ENCODE data around the gene PRDM4. TPM values are rescaled to one million over a fixed set of nuclear protein-coding genes. Genes with fewer than 3 reads are reported as not detected.

PRDM4 gene
- total RNA-seq, 2 donors from 2014 or later: 32.7 to 36.0 TPM

- Histone ChIP-seq H3K4me3 (no peak overlapping the region), H3K27me3 (replicated peaks; ENCODE audit: insufficient read depth) (no peaks in the 10 kb centered on the region), H3K9me3 (no peaks in the 10 kb centered on the region), H3K36me3 (no peaks in the 10 kb centered on the region), H3K27ac (no peak overlapping the region), H3K4me1 (replicated peaks) (peaks cover 2% of the 10 kb centered on the region)
- DNase-seq (ENCODE audit: low spot score): no peak
- intact Hi-C loops (cut with DNase I): no loop called here
- TF ChIP-seq CTCF (IDR thresholded peaks at IDR 0.05) (no peak), POLR2A (IDR thresholded peaks at IDR 0.05) (no peak), POLR2AphosphoS5 (IDR thresholded peaks at IDR 0.05) (no peak)
Observed at GRCh38 chr12:107801150-107801549, 40.2 kb upstream of the PRDM4 start.

- H3K27ac ChIP-seq: no peak overlapping the region
- TF ChIP-seq POLR2A (IDR thresholded peaks at IDR 0.05) (no peak), POLR2AphosphoS5 (IDR thresholded peaks at IDR 0.05) (no peak), CTCF (IDR thresholded peaks at IDR 0.05) (no peak)
- no peak overlapping the region for H3K4me3 ChIP-seq
- H3K27me3 ChIP-seq (replicated peaks; ENCODE audit: insufficient read depth): no peaks in the 10 kb centered on the region
- H3K4me1 ChIP-seq (replicated peaks): peaks cover 2% of the 10 kb centered on the region
- WGBS: 34% methylated on average over 3 of the region's 3 CpGs
- no peaks in the 10 kb centered on the region for H3K36me3 ChIP-seq
- H3K9me3 ChIP-seq: no peaks in the 10 kb centered on the region
- intact Hi-C loops (cut with DNase I): no loop called here
- no peak for DNase-seq (ENCODE audit: low spot score)
Observed at GRCh38 chr12:107798580-107798979, 37.6 kb upstream of the PRDM4 start.

GRCh38 chr12:107794451-107794850 is 33.5 kb upstream of the PRDM4 start:
- Histone ChIP-seq H3K9me3 (no peaks in the 10 kb centered on the region), H3K4me1 (replicated peaks) (peaks cover 2% of the 10 kb centered on the region), H3K4me3 (no peak overlapping the region), H3K27ac (no peak overlapping the region), H3K36me3 (no peaks in the 10 kb centered on the region), H3K27me3 (replicated peaks; ENCODE audit: insufficient read depth) (no peaks in the 10 kb centered on the region)
- TF ChIP-seq POLR2AphosphoS5 (IDR thresholded peaks at IDR 0.05): no peak
- no peak for TF ChIP-seq CTCF (IDR thresholded peaks at IDR 0.05)
- TF ChIP-seq POLR2A (IDR thresholded peaks at IDR 0.05): no peak
- no peak for DNase-seq (ENCODE audit: low spot score)
- 73% methylated on average over 3 of the region's 3 CpGs for WGBS
- intact Hi-C loops (cut with DNase I): no loop called here

GRCh38 chr12:107791465-107792089 is 30.6 kb upstream of the PRDM4 start:
- no peaks in the 10 kb centered on the region for H3K9me3 ChIP-seq
- no peak overlapping the region for H3K4me3 ChIP-seq
- H3K36me3 ChIP-seq: no peaks in the 10 kb centered on the region
- H3K27ac ChIP-seq: no peak overlapping the region
- H3K4me1 ChIP-seq (replicated peaks): no peaks in the 10 kb centered on the region
- WGBS: 61% methylated on average over 1 of the region's 1 CpG
- H3K27me3 ChIP-seq (replicated peaks; ENCODE audit: insufficient read depth): no peaks in the 10 kb centered on the region
- intact Hi-C loops (cut with DNase I): no loop called here
- TF ChIP-seq POLR2AphosphoS5 (IDR thresholded peaks at IDR 0.05) (no peak), CTCF (IDR thresholded peaks at IDR 0.05) (no peak), POLR2A (IDR thresholded peaks at IDR 0.05) (no peak)
- no peak for DNase-seq (ENCODE audit: low spot score)

- TF ChIP-seq POLR2AphosphoS5 (IDR thresholded peaks at IDR 0.05) (no peak), CTCF (IDR thresholded peaks at IDR 0.05) (no peak), POLR2A (IDR thresholded peaks at IDR 0.05) (no peak)
- intact Hi-C loops (cut with DNase I): no loop called here
- Histone ChIP-seq H3K36me3 (no peaks in the 10 kb centered on the region), H3K4me1 (replicated peaks) (no peaks in the 10 kb centered on the region), H3K4me3 (no peak overlapping the region), H3K27me3 (replicated peaks; ENCODE audit: insufficient read depth) (no peaks in the 10 kb centered on the region), H3K9me3 (no peaks in the 10 kb centered on the region), H3K27ac (no peak overlapping the region)
- WGBS: 43% methylated on average over 17 of the region's 17 CpGs
- DNase-seq (ENCODE audit: low spot score): no peak
Observed at GRCh38 chr12:107788690-107789458, 27.9 kb upstream of the PRDM4 start.
